ENCODE measurements around the gene NPBWR2. TPM values are rescaled to one million over a fixed set of nuclear protein-coding genes. Genes with fewer than 3 reads are reported as not detected.

NPBWR2 gene
- total RNA-seq, 1 donor from 2014 or later, result not detected

DNA sequence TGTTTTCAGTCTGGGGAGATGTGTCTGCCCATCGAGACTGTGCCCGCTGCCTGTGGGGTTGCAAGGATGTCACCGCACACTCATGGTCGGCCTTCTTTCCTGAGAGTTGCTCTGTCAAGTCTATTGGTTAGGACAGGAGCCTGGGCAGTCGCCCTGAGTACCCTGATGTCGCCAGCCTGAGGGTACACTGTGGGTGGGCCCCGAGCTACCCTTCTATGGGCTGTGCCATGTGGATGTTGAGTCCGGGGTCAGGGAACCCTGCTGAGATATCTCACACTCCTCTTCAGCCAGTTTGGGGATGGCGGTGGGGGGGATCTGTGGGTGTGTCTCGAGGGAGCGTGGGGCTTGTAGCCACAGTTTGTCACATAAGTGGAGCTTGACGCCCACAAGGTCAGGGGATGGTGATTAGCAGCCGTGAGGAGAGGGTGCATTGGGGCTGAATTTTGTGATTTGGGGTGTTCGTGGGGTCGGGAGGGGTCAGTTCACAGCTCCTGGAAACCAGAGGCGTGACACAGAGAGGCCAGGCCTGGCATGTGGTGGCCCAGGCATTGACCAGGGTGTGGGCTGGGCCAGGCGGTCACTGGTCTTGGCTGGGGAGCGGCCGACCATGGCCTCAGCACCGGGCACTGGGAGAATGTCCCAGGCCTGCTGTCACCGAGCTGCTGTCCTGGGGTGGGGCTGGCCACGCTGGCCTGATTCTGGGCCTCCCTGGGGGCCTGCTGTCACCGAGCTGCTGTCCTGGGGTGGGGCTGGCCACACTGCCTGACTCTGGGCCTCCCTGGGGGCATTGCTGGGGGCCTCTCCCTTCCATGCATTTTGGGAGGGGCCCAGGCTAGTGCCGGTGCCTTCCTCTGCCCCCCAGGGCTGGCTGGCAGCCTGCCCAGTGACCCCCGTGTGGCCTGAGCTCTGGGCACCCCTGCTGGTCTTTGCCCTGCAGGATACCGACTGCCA lies 1.6 kb upstream of the NPBWR2 start:
- no peak for ATAC-seq
- DNase-seq (ENCODE audit: low spot score), result peak; percentile 51
- intact Hi-C loops (cut with DNase I), result no loop called here

DNA sequence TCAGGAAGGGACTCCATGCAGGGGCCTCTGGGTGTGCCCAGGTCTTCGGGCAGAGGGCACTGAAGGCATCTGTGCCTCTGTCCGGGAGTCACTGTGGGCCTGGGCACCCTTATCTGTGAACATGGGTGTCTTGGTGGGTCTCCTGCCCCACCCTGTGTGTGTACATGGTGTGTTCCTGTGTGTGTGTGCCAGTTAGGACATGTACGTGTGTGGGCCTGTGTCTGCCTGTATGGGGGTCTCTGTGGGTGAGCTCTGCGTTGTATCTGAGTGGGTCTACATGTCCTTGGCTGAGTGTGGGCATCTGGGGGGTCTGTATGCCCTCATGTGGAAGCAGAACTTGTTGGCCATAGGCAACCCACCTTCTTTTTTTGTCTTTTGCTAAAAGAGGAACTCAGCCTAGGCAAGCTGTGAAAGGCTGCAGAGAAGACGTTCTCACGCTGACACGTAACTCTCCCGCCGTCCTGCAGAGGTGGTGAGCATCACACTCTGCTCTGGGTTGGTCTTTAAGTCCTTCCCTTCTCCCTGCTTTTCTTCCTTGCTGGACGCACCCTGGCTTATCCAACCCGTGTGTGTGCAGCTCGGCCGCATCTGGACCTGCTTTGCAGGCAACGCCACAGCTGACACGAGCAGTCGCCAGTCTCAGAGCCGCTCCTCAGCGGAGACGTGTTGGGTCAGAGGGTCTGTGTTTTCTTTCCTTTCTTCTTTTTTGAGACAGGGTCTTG lies 532 bp upstream of the NPBWR2 start:
- intact Hi-C loops (cut with DNase I), result no loop called here
- peak; percentile 49 for DNase-seq (ENCODE audit: low spot score)
- ATAC-seq, result no peak

- intact Hi-C loops (cut with DNase I), result no loop called here
- ATAC-seq (no peak), DNase-seq (ENCODE audit: low spot score) (peak; percentile 45)
Observed at GRCh38 chr20:64106435-64106961, 867 bp downstream of the NPBWR2 start.

- peak; percentile 38 for DNase-seq (ENCODE audit: low spot score)
- intact Hi-C loops (cut with DNase I), result no loop called here
- no peak for ATAC-seq
Observed at GRCh38 chr20:64105846-64106434, 1.4 kb downstream of the NPBWR2 start.

- intact Hi-C loops (cut with DNase I), result no loop called here
- DNase-seq (ENCODE audit: low spot score) (peak; percentile 48), ATAC-seq (no peak)
Observed at GRCh38 chr20:64104667-64105451, 2.5 kb downstream of the NPBWR2 start.

DNA sequence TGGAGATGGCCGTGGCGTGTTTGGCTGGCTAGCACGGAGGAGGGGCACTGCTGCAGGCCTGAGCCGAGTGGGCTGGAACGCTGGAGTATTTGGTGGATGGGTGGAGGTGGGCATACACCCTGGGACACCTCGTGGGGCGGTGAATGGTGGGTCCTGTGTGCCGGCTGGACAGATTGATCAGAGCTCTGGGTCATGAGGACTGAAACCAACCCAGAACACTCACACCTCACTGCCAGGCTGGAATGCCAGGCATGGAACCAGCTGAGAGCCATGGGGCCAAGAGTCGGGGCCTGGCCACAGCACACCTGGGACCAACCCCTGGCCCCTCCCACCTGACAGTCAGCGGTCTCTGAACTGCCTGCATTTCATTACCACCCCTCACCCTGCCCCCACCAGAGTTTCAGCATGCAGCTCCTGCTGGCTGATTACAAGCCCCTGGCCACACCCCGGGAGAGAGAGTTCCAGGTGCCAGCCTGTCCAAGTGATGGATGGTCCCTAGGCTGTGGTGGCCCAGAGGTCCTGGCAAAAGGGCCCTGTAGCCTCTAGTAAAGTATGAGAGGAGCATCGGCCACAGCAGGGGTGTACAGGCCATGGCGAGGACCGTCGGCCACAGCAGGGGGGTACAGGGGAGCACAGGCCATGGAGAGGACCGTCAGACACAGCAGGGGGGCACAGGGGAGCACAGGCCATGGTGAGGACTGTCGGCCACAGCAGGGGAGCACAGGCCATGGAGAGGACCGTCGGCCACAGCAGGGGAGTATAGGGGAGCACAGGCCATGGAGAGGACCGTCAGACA lies 3.3 kb downstream of the NPBWR2 start:
- ATAC-seq (no peak), DNase-seq (ENCODE audit: low spot score) (peak; percentile 50)
- intact Hi-C loops (cut with DNase I), result no loop called here

- DNase-seq (ENCODE audit: low spot score) (peak; percentile 27), ATAC-seq (no peak)
- intact Hi-C loops (cut with DNase I), result no loop called here
Observed at GRCh38 chr20:64102647-64103354, 4.6 kb downstream of the NPBWR2 start.

DNA sequence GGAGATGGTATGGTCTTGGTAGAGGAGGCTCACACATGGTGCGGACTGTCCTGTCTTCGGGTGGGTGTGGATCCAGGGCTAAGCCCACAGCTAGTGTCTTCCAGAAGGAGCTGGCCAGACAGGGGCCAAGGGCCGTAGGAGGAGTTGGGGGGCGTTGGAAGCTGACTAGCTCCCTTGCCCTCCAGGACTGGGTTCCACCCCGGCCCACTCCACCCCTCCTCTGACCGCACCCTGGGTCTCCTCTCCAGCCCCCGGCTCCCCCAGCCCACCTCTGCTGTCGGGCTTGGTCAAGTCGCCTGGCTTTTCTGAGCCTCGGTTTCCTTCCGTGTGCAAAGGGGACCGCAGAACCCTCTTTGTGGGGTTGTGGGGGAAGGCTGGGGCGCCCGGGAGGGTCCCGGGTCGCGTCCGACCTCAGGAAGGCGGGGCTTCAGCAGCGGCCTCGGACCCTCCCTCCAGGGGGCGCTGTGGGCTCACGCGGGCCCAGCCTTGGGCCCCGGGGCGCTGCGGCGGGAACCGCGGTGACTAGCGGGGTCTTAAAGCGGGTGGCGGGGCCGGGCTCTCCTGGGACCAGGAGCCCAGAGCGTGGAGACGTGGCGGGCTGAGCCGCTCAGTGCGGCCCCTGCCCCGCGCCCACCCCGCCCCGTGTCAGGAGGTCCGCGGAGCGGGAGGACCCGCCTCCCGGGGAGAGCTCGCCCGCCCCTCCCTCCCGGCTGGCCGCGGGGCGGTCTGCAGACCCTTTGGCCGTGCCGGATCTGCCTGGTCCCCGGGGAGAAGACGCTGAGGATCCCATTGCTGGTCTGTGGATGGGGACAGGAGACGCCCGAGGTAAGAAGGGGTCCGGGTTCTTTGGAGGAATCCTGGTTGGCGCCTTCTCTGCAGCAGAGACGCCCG lies 5.4 kb downstream of the NPBWR2 start:
- intact Hi-C loops (cut with DNase I), result no loop called here
- no peak for DNase-seq (ENCODE audit: low spot score)
- peak; percentile 17 for ATAC-seq

DNA sequence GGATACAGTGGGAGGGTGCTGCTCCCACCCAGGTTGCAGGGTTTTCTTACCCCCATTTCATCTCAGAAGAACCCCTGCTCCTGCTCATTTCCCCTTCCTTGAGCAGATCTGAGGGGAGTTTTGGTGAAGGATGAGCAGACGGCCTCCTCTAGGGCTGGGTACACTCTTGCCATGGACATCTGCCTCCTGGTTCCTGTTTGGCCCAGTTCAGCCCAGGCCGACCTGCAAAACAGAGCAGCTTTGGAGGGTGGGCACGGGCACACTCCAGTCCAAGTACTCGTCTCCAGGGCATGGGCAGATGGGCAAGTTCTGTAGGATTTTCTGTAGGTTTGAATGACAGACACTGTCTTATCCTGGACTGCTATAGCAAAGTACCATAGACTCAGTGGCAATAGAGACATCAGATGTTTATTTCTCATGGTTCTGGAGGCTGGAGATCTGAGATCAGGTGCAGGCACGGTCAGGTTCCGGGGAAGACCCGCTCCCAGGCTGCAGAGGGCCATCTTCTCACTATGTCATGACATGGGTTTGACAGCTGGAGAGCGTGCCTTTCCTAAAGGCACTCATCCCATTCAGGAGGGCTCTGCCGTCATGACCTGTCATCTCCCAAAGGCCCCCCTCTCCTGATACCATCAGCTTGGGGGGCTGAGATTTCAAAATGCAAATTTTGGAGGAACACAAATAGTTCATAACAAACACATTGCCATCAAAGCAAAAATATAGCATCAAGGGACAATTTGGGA lies 6.2 kb downstream of the NPBWR2 start:
- ATAC-seq (no peak), DNase-seq (ENCODE audit: low spot score) (no peak)
- intact Hi-C loops (cut with DNase I), result no loop called here

- ATAC-seq, result no peak
- intact Hi-C loops (cut with DNase I), result no loop called here
- no peak for DNase-seq (ENCODE audit: low spot score)
Observed at GRCh38 chr20:64100566-64100888, 6.8 kb downstream of the NPBWR2 start.

DNA sequence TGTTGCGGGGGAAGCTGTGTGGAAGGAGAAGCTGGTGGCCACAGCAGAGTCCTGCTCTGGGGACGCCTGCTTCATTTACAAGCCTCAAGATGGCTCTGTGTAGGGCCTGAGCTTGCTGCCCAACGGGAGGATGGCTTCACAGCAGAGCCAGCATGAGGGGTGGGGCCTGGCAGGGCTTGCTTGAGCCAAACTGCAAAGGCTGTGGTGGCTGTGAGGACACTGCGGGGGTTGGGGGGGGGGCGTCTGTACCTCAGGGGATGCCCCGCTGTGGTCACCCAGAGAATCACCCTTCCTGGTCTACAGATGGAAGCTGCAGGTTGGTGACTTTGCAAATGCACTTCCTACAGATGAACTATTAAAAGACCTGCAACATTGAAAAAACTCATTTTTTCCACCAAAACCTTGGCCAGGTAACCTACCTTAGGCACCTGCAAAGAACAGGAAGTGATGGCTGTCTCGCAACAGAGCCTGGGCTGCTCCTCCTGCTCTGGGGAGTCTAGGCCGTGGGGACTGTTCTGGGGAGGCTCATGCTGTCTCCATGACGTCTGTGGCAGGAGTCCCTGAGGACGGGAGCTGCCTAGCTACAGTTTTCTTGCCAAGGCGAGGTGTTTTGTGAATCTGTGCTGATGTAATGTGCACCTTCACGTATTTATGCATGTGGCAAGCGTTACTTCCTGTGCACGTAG lies 7.3 kb downstream of the NPBWR2 start:
- DNase-seq (ENCODE audit: low spot score) (no peak), ATAC-seq (no peak)
- intact Hi-C loops (cut with DNase I), result no loop called here

GRCh38 chr20:64099086-64099786 lies 8.1 kb downstream of the NPBWR2 start:
- ATAC-seq, result no peak
- DNase-seq (ENCODE audit: low spot score), result no peak
- intact Hi-C loops (cut with DNase I), result no loop called here

DNA sequence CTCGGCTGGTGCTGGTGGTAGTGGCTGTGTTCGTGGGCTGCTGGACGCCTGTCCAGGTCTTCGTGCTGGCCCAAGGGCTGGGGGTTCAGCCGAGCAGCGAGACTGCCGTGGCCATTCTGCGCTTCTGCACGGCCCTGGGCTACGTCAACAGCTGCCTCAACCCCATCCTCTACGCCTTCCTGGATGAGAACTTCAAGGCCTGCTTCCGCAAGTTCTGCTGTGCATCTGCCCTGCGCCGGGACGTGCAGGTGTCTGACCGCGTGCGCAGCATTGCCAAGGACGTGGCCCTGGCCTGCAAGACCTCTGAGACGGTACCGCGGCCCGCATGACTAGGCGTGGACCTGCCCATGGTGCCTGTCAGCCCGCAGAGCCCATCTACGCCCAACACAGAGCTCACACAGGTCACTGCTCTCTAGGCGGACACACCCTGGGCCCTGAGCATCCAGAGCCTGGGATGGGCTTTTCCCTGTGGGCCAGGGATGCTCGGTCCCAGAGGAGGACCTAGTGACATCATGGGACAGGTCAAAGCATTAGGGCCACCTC lies 8.8 kb downstream of the NPBWR2 start:
- no peak for ATAC-seq
- intact Hi-C loops (cut with DNase I), result no loop called here
- DNase-seq (ENCODE audit: low spot score), result no peak

GRCh38 chr20:64096535-64096934 lies 10.8 kb downstream of the NPBWR2 start:
- DNase-seq (ENCODE audit: low spot score) (no peak), ATAC-seq (no peak)
- intact Hi-C loops (cut with DNase I), result no loop called here

GRCh38 chr20:64095927-64096326 lies 11.4 kb downstream of the NPBWR2 start:
- no peak for ATAC-seq
- intact Hi-C loops (cut with DNase I), result no loop called here
- no peak for DNase-seq (ENCODE audit: low spot score)

All from sciatic nerve (tissue), 2 donors.